ENCODE results near the gene GNAQ.

The GNAQ gene

DNA sequence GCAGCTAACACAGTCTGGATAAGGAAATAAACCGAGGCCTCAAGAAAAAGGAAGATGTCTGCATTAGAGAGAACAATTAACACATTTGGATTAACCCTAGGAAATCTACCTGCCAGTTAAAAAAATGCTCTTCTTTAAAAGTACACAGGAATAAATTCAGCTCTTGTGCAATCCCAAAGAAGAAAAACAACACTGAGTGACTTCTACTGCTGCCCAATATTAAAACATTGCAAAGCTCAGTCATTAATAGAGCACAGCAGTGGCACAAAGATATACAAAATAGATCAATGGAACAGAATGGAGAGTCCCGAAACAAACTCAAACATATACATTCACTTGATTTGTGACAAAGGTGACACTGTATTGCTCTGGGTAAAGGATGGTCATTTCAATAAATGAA, 119.7 kb downstream of the GNAQ start:
- Histone ChIP-seq H3F3A (ENCODE audit: control insufficient read depth, insufficient read depth) (no peaks in the 10 kb centered on the region), H4K20me1 (ENCODE audit: control insufficient read depth, insufficient read depth, low read depth, low read length) (no peaks in the 10 kb centered on the region), H3K27me3 (ENCODE audit: control insufficient read depth, low read length) (peaks cover 5% of the 10 kb centered on the region; the same call in 1 of the 2 replicates), H3K27ac (ENCODE audit: low read depth, low read length) (no peak overlapping the region), H3K4me1 (ENCODE audit: control insufficient read depth, low read length) (no peaks in the 10 kb centered on the region), H3K4me2 (ENCODE audit: low read length) (no peak overlapping the region), H3K9me3 (ENCODE audit: control insufficient read depth, insufficient read depth, low read length) (no peaks in the 10 kb centered on the region), H3K4me3 (ENCODE audit: low read length) (no peak overlapping the region), H3K79me2 (ENCODE audit: control insufficient read depth, low read length) (no peaks in the 10 kb centered on the region), H3K36me3 (ENCODE audit: control insufficient read depth, low read length) (no peaks in the 10 kb centered on the region), H3K9me2 (replicated peaks; ENCODE audit: control insufficient read depth, low read length) (no peaks in the 10 kb centered on the region)
- TF ChIP-seq, protein P1, sequence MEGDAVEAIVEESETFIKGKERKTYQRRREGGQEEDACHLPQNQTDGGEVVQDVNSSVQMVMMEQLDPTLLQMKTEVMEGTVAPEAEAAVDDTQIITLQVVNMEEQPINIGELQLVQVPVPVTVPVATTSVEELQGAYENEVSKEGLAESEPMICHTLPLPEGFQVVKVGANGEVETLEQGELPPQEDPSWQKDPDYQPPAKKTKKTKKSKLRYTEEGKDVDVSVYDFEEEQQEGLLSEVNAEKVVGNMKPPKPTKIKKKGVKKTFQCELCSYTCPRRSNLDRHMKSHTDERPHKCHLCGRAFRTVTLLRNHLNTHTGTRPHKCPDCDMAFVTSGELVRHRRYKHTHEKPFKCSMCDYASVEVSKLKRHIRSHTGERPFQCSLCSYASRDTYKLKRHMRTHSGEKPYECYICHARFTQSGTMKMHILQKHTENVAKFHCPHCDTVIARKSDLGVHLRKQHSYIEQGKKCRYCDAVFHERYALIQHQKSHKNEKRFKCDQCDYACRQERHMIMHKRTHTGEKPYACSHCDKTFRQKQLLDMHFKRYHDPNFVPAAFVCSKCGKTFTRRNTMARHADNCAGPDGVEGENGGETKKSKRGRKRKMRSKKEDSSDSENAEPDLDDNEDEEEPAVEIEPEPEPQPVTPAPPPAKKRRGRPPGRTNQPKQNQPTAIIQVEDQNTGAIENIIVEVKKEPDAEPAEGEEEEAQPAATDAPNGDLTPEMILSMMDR (IDR thresholded peaks at IDR 0.05; ENCODE audit: low read depth, low read length, poor library complexity, severe bottlenecking), result no peak
- TF ChIP-seq EZH2phosphoT487 (IDR thresholded peaks at IDR 0.05; ENCODE audit: borderline replicate concordance, low read length), result no peak

DNA sequence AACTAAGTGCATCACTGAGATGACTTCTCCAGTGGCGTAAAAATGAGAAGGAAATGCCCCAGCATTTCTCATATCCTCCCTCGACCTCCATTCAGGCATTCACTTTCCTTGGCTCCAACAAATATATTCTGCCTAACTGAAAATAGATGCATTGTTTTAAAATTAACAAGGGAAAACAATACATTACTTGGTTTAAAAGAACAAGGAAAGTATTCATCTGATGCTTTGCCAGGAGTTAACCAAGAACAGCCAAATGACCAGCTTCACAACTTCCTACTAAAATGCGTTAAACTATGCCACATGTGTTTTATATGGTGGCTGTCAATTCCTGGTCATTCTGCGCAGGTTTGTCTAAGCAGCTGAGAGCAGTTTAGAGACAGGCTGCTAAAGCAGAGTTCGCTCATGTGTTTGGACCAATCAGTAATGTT, 121.4 kb downstream of the GNAQ start:
- Histone ChIP-seq H3K4me3 (ENCODE audit: low read length) (no peak overlapping the region), H3K27ac (ENCODE audit: low read depth, low read length) (no peak overlapping the region), H3K4me1 (ENCODE audit: control insufficient read depth, low read length) (no peaks in the 10 kb centered on the region), H3K4me2 (ENCODE audit: low read length) (no peak overlapping the region), H3K9me3 (ENCODE audit: control insufficient read depth, insufficient read depth, low read length) (no peaks in the 10 kb centered on the region), H3F3A (ENCODE audit: control insufficient read depth, insufficient read depth) (no peaks in the 10 kb centered on the region), H3K79me2 (ENCODE audit: control insufficient read depth, low read length) (no peaks in the 10 kb centered on the region), H3K9me2 (replicated peaks; ENCODE audit: control insufficient read depth, low read length) (no peaks in the 10 kb centered on the region), H4K20me1 (ENCODE audit: control insufficient read depth, insufficient read depth, low read depth, low read length) (no peaks in the 10 kb centered on the region), H3K36me3 (ENCODE audit: control insufficient read depth, low read length) (no peaks in the 10 kb centered on the region), H3K27me3 (ENCODE audit: control insufficient read depth, low read length) (no peaks in the 10 kb centered on the region)
- TF ChIP-seq, protein P1 (IDR thresholded peaks at IDR 0.05; ENCODE audit: low read depth, low read length, poor library complexity, severe bottlenecking), result no peak
- TF ChIP-seq EZH2phosphoT487 (IDR thresholded peaks at IDR 0.05; ENCODE audit: borderline replicate concordance, low read length), result no peak

DNA sequence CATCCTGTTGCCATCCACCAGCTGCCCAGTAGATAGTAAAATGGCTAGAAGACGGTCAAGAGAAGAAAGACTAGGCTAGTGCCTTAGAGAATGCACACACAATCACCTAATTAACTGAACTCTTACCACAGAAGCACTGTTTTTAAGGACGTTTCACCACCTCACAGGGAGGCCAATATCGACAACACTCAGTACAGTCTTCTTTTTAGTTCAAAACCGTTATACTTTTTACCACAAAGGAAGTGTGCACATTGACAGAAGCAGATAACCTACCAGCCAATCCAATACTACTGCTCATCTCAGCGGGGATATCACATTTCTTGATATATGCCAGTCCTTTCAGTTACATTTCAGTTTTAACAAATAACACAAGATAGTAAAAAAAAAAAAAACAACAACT, 122.3 kb downstream of the GNAQ start:
- no peaks in the 10 kb centered on the region for H3K9me2 ChIP-seq (replicated peaks; ENCODE audit: control insufficient read depth, low read length)
- no peaks in the 10 kb centered on the region for H3K79me2 ChIP-seq (ENCODE audit: control insufficient read depth, low read length)
- no peak overlapping the region for H3K4me2 ChIP-seq (ENCODE audit: low read length)
- H3K4me3 ChIP-seq (ENCODE audit: low read length), result no peak overlapping the region
- no peaks in the 10 kb centered on the region for H3K27me3 ChIP-seq (ENCODE audit: control insufficient read depth, low read length)
- no peaks in the 10 kb centered on the region for H4K20me1 ChIP-seq (ENCODE audit: control insufficient read depth, insufficient read depth, low read depth, low read length)
- H3K36me3 ChIP-seq (ENCODE audit: control insufficient read depth, low read length), result no peaks in the 10 kb centered on the region
- H3K4me1 ChIP-seq (ENCODE audit: control insufficient read depth, low read length), result no peaks in the 10 kb centered on the region
- TF ChIP-seq, protein P1 (IDR thresholded peaks at IDR 0.05; ENCODE audit: low read depth, low read length, poor library complexity, severe bottlenecking), result no peak
- TF ChIP-seq EZH2phosphoT487 (IDR thresholded peaks at IDR 0.05; ENCODE audit: borderline replicate concordance, low read length), result no peak
- H3K9me3 ChIP-seq (ENCODE audit: control insufficient read depth, insufficient read depth, low read length), result no peaks in the 10 kb centered on the region
- no peak overlapping the region for H3K27ac ChIP-seq (ENCODE audit: low read depth, low read length)
- no peaks in the 10 kb centered on the region for H3F3A ChIP-seq (ENCODE audit: control insufficient read depth, insufficient read depth)

DNA sequence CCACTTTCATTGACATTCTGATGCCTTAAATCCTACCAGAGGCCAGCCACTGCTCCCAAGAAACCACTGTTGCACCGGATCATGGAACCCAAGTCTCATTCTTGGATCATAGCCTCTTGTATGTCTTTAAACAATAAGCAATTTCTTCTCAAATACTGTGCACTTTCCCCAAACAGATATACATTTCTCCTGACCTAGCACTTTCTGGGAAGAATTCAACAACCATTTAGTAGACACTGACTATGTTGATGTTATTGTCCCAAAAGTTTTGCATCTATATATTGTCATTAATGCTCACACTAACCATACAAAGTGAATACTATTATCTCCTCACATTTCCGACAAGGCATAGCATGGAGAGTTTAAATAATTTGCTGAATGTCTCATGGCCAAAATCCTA, 123.3 kb downstream of the GNAQ start:
- H3K36me3 ChIP-seq (ENCODE audit: control insufficient read depth, low read length), result no peaks in the 10 kb centered on the region
- no peaks in the 10 kb centered on the region for H3K9me3 ChIP-seq (ENCODE audit: control insufficient read depth, insufficient read depth, low read length)
- no peak overlapping the region for H3K4me2 ChIP-seq (ENCODE audit: low read length)
- no peaks in the 10 kb centered on the region for H3F3A ChIP-seq (ENCODE audit: control insufficient read depth, insufficient read depth)
- H3K27me3 ChIP-seq (ENCODE audit: control insufficient read depth, low read length), result no peaks in the 10 kb centered on the region
- H3K9me2 ChIP-seq (replicated peaks; ENCODE audit: control insufficient read depth, low read length), result no peaks in the 10 kb centered on the region
- H3K4me3 ChIP-seq (ENCODE audit: low read length), result no peak overlapping the region
- no peak overlapping the region for H3K27ac ChIP-seq (ENCODE audit: low read depth, low read length)
- TF ChIP-seq EZH2phosphoT487 (IDR thresholded peaks at IDR 0.05; ENCODE audit: borderline replicate concordance, low read length), result no peak
- H4K20me1 ChIP-seq (ENCODE audit: control insufficient read depth, insufficient read depth, low read depth, low read length), result no peaks in the 10 kb centered on the region
- H3K79me2 ChIP-seq (ENCODE audit: control insufficient read depth, low read length), result no peaks in the 10 kb centered on the region
- H3K4me1 ChIP-seq (ENCODE audit: control insufficient read depth, low read length), result no peaks in the 10 kb centered on the region

Measured in DOHH2 (cell line).